ENCODE data around the gene CHMP4A.

DNA sequence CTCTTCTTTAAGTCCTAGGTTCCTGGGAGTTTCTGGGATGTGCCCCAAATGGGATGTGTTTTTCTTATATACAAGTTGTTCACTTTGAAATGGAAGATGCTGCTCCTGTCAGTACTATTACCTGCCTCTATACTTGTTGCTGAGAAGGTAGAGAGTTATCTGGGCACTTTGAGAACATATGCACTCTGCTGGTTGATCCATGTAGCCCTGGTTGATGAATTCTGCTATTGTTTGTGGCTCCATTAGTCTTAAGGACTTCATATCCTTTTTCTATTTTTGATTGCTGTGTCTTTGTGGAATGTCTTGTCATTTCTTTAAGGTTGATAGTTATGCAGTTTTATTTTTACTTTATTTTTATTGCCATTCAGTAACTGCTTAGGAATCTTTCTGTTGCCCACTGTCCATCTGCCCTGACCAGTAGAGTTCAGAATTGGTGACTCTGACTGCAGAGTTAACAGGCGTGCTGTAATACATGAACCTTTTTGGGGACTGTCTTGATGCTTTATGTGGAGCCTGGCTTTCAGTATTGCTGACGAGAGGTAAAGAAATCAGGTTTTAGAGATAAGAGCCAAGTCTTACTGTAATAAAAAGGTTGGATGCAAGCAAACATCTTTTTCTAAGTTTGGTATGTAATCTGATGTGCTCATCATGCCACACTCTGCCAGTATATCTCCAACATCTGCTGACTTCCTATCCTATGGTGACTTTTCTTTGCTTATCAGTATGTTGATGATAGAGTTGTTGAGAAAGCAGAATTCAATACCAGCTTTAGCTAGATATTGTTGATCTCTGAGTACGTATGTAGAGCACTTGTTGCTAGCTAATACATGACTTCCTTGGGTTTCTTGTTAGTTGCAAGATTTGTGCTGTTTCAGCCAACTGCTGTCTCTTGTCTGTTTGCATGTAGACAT lies 21.1 kb upstream of the CHMP4A start:
- TF ChIP-seq, protein P1, sequence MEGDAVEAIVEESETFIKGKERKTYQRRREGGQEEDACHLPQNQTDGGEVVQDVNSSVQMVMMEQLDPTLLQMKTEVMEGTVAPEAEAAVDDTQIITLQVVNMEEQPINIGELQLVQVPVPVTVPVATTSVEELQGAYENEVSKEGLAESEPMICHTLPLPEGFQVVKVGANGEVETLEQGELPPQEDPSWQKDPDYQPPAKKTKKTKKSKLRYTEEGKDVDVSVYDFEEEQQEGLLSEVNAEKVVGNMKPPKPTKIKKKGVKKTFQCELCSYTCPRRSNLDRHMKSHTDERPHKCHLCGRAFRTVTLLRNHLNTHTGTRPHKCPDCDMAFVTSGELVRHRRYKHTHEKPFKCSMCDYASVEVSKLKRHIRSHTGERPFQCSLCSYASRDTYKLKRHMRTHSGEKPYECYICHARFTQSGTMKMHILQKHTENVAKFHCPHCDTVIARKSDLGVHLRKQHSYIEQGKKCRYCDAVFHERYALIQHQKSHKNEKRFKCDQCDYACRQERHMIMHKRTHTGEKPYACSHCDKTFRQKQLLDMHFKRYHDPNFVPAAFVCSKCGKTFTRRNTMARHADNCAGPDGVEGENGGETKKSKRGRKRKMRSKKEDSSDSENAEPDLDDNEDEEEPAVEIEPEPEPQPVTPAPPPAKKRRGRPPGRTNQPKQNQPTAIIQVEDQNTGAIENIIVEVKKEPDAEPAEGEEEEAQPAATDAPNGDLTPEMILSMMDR (IDR thresholded peaks at IDR 0.05; ENCODE audit: insufficient read depth, low read length, poor library complexity, severe bottlenecking) = no peak
- TF ChIP-seq EZH2phosphoT487 (conservative IDR thresholded peaks at IDR 0.05; ENCODE audit: low read length) = no peak
